GM18868 (cell line): ENCODE measurements around the gene SHANK2.

Experiments used
- ATAC-seq: cut with Tn5 transposase; IDR thresholded peaks from one replicate; pipeline ENCODE4 v1.9.1; 2021; ENCODE audit warnings: mild to moderate bottlenecking, moderate library complexity; ENCODE audit not compliant: unreplicated experiment

SHANK2 gene

GRCh38 chr11:71222318-71223080 is 29.9 kb downstream of the SHANK2 start:
- no peak for ATAC-seq

DNA sequence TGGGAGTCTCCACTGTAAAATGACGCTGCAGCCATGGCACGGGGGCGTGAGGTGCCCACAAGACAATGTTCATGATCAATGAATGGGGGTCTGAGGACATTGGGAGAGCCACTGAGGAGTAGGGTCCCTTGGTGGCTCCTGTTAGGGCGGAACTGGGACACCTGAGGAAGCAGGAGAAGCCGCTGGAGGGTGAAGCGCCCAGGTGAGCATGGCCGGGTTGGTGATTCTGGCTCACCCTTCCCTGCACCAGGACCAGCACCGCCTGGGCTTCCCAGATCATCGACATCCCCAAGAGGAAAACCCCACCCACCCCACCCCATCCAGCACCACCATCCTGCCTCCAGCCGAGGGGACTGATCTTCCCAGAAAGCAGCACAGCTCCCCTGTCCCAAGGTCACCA is 30.6 kb downstream of the SHANK2 start:
- no peak for ATAC-seq

DNA sequence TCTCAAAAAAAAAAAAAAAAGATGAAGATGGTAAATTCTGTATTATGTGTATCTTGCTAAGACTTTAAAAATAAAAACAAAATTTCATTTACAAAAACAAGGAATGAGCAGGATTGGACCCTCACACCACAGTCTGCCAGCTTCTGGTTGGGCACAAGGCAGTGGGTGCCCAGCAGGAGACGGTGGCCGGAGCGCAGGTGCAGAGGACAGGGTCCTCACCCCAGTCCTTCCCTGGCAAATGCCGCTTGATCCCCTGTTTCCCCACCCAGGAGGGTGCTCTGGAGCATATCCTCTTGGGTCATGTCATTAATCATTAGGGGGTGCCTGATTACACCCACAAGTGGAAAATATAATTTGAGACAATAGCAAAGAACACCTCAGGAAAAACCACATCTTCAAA is 31.2 kb downstream of the SHANK2 start:
- ATAC-seq = no peak

GRCh38 chr11:71218789-71219499 is 33.4 kb downstream of the SHANK2 start:
- no peak for ATAC-seq

DNA sequence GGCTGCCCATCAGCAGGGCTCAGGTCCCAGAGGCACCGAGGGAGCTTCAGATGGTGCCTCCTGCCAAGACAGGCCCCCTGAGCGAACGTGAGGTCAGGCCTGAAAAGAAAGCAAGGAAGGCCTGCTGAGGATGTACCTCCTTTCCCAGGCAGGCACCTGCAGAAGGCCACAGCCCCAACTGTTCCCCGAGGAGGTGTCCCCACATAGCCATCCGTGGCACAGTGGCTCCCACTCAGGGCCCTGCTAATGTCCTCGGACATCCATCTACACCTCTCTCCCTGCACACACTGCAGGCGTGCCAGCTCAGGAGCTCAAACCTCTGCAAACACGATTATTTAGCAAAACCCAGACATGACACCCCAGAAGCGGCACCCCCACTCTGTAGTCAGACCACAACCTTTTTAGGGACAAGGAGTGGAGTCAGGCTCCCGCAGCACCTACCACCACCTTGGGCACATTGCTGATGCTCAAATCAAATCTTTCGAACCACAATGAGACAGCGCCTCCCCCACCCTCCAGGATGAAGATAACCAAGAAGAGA is 36.9 kb downstream of the SHANK2 start:
- no peak for ATAC-seq

GRCh38 chr11:71214553-71215424 is 37.6 kb downstream of the SHANK2 start:
- no peak for ATAC-seq

- ATAC-seq = no peak
Measured at GRCh38 chr11:71213696-71214552, 38.5 kb downstream of the SHANK2 start.

GRCh38 chr11:71212871-71213559 is 39.4 kb downstream of the SHANK2 start:
- ATAC-seq = no peak

DNA sequence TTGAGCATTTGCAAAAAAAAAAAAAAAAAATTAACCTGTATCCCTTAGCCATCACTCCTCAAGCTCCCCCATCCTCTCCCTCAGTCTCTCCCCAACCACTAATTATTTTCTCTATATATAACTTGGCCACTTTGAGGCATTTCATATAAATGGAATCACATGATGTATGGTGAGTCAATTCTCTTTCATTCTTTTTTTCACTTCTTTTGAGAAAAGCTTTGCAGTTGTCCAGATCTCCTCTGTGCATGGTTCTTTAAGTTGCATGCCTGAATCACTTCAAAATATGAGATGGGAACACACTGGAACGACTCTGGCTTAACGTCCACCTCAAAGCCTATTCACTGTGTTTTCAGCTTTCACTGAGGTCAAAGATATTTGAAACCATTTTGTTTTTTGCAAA is 40.7 kb downstream of the SHANK2 start:
- ATAC-seq = no peak

GRCh38 chr11:71210861-71211260 is 41.5 kb downstream of the SHANK2 start:
- no peak for ATAC-seq

DNA sequence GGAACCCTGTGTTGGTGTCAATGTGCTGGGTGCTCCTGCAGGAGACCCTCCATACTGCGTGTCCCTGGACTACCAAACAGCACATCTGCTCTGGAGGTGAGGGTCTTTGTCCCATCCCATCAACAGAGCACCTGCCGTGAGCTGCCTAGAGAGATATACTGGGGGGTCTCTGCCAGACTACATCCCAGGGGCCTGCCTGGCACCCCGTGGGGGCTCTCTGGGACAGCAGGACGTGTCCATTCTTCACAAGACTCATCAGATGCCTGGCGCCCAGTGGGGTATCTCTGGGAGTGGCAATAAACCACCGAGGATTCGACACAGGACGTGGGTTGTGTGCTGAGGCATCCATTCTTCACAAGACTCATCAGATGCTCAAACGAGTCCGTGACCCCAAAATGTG is 42.7 kb downstream of the SHANK2 start:
- ATAC-seq = no peak

- ATAC-seq = no peak
Measured at GRCh38 chr11:71209181-71209580, 43.2 kb downstream of the SHANK2 start.

- ATAC-seq = no peak
Measured at GRCh38 chr11:71208011-71208774, 44.2 kb downstream of the SHANK2 start.

DNA sequence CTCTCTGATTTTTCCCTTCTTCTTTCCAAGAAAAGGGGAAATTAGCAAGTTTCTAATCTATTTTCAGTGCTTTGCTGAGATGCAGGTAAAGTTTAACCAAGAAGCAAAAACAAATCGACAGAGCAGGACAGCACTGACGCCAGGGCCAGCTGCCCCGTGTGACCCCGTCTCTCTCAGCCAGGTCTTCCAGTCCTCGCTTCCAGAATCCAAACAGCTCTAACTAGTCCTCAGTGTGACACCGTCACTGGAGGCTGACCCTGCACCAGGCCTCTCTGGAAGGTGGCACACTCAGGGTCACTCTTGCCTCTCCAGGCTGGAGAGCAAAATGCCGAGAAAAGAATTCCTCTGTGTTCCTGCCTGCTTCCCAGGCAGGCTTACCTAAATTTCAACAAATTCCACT is 44.8 kb downstream of the SHANK2 start:
- ATAC-seq = no peak

DNA sequence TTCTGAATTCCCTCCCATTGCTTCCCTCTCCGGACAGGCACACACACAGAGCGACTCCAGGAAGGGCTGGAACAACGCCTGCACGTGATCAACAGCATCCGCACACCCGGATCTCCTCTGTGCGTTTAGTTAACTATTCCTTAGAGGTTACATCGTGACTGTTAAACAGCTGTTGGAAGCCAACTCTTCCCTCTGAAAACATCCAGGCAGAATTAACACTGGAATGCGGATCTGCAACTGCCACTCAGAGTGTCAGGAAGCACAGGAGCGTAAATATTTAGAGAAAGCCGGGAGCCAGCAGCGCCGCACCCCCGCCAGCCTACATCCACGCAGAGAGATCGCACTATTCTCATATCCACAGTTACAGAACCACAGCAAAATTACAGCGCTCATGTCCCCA is 46.2 kb downstream of the SHANK2 start:
- ATAC-seq = no peak

DNA sequence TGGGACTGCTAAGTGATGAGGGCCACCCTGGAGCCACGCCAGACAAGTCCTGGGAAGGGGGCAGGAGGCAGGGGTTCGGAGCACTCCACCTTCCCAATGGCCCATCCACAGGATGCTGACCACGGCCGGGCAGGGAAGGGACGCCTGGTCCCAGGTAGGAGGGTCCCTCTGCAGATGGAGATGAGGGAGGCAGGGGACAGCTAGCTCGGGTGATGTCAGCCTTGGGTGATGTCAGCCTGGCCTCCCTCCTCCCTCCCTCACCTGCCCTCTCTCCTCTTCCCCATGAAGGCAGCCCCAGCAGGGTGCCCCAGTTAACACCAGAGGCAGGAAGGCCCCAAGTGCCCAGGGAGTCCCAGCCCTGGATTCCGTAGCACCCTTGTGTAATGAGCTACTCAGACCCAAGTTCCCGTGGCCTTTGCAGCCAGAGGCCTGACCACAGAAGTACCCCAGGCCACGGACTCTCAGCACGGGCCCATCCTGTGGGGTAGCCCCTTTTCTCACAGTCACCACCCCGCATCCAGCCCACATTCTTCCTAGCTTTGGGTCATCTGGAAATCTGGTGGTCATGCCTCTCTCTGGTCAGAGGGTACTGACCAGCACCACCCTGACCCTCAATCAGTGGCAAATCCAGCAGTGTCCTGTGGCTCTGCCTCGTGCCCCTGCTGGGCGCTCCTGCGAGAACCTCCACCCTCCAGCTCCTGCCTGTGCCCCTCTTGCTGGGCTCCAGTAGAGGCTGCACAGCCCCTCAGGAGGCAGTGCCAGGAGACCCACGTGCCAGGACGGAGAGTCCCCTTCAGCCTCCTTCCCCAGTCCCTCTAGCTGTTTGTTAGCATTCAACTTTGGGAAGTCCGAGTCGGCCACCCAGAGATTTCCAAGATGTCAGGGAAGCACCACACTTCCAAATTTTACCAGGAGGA is 47.4 kb downstream of the SHANK2 start:
- ATAC-seq = no peak

DNA sequence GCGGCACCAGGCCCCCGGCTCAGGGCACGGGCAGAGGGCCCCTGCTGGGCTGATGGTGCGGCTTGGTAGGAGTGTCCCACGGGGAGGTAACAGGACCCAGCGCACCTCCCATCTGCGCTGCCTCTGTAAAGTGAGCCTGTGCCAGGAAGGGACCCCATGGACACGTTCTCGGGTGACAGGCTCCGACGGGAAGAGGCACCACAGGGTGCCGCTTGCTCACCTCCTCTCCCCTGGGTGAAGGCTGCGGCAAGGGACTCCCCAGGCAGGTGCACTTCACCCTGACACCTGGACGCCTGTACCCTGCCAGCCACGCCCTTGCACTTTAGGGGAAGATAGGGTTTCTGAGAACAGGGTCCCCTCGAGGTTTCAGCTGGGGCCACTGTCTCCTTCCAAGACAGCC is 48.1 kb downstream of the SHANK2 start:
- no peak for ATAC-seq

DNA sequence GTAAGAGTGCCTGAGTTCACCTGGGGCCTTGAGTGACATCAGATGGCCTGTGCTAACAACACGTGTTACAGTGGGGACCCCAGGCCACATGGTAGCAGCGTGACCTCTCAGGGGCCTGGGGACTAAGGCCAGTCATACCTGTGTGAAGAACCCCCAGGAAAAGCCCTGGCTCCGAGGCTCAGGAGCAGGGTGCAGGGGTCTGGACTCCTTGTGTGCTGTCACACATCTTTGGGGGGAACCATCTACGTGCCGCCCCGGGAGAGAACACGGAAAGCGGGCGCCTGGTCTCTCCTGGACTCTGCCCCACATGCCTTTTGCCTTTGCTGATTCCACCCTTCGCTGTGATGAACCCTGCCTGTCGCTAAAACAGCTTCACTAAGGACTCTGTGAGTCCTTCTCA is 48.7 kb downstream of the SHANK2 start:
- no peak for ATAC-seq
